ENCODE measurements around the gene FADS2. TPM values are rescaled to one million over a fixed set of nuclear protein-coding genes. Genes with fewer than 3 reads are reported as not detected.

The FADS2 gene
- total RNA-seq, 1 experiment from 2014 or later: 246 TPM

DNA sequence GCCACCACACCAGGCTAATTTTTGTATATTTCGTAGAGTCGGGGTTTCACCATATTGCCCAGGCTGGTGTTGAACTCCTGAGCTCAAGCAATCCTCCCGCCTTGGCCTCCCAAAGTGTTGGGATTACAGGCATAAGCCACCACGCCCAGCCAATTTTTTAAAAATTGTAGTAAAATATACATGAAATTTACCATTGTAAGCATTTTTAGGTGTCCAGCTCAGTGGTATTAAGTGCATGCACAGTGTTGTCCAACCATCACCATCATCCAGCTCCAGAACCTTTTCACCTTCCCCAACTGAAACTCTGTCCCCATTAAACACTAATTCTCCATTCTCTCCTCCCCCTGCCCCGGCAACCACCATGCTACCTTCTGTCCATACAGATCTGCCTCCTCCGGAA lies 54.8 kb downstream of the FADS2 start:
- ChIA-PET POLR2A (ENCODE audit: unreplicated experiment) (no interaction called here), CTCF (no interaction called here)
- Histone ChIP-seq H3K4me2 (ENCODE audit: low read length) (no peak overlapping the region), H3K9me3 (ENCODE audit: low read length) (no peaks in the 10 kb centered on the region), H3K27ac (ENCODE audit: low read length) (no peak overlapping the region), H4K20me1 (ENCODE audit: low read length) (no peaks in the 10 kb centered on the region), H2AFZ (ENCODE audit: low read length) (no peak overlapping the region), H3K4me1 (ENCODE audit: insufficient read depth, low read length) (no peaks in the 10 kb centered on the region), H3K9me2 (replicated peaks; ENCODE audit: low read length) (no peaks in the 10 kb centered on the region), H3F3A (ENCODE audit: low read length, unreplicated experiment) (no peaks in the 10 kb centered on the region), H3K27me3 (ENCODE audit: low read length) (no peaks in the 10 kb centered on the region), H3K4me3 (ENCODE audit: low read length) (no peak overlapping the region), H3K9ac (ENCODE audit: low read length) (no peak overlapping the region), H3K79me2 (ENCODE audit: low read length) (no peaks in the 10 kb centered on the region), H3K36me3 (ENCODE audit: low read depth, low read length) (no peaks in the 10 kb centered on the region)
- BruUV-seq (replicated peaks): no TSS peak
- intact Hi-C loops (cut with micrococcal nuclease): no loop called here
- ATAC-seq (no peak), DNase-seq (no peak)
- TF ChIP-seq EZH2 (IDR thresholded peaks at IDR 0.05; ENCODE audit: low read length, unreplicated experiment): no peak
- TF ChIP-seq EZH2phosphoT487 (IDR thresholded peaks at IDR 0.05; ENCODE audit: borderline replicate concordance, low read length): no peak
- TF ChIP-seq, protein P1, sequence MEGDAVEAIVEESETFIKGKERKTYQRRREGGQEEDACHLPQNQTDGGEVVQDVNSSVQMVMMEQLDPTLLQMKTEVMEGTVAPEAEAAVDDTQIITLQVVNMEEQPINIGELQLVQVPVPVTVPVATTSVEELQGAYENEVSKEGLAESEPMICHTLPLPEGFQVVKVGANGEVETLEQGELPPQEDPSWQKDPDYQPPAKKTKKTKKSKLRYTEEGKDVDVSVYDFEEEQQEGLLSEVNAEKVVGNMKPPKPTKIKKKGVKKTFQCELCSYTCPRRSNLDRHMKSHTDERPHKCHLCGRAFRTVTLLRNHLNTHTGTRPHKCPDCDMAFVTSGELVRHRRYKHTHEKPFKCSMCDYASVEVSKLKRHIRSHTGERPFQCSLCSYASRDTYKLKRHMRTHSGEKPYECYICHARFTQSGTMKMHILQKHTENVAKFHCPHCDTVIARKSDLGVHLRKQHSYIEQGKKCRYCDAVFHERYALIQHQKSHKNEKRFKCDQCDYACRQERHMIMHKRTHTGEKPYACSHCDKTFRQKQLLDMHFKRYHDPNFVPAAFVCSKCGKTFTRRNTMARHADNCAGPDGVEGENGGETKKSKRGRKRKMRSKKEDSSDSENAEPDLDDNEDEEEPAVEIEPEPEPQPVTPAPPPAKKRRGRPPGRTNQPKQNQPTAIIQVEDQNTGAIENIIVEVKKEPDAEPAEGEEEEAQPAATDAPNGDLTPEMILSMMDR (conservative IDR thresholded peaks at IDR 0.05; ENCODE audit: low read depth, low read length): no peak

DNA sequence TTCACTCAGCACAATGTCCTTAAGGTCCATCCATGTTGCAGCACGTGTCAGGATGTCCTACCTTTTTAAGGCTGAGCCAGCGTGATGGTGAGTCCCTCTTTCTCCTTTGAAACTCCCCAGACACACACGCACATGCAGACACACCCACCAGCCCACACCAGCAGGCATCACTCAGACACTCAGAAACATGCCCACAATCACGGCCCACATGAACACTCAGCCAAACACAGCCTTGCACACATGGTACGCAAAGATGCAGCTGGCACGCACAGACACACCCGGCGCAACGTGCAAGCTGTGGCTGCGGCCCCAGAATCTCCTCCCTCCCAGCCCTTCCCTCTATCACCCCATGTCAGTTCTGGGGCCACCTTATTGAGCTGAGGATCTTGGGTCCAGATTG lies 55.2 kb downstream of the FADS2 start:
- Histone ChIP-seq H3K9ac (ENCODE audit: low read length) (no peak overlapping the region), H3K4me2 (ENCODE audit: low read length) (no peak overlapping the region), H3K27ac (ENCODE audit: low read length) (no peak overlapping the region), H3K4me1 (ENCODE audit: insufficient read depth, low read length) (no peaks in the 10 kb centered on the region), H3K36me3 (ENCODE audit: low read depth, low read length) (no peaks in the 10 kb centered on the region), H3K79me2 (ENCODE audit: low read length) (no peaks in the 10 kb centered on the region), H3K9me2 (replicated peaks; ENCODE audit: low read length) (no peaks in the 10 kb centered on the region), H3K27me3 (ENCODE audit: low read length) (no peaks in the 10 kb centered on the region), H3F3A (ENCODE audit: low read length, unreplicated experiment) (no peaks in the 10 kb centered on the region), H3K4me3 (ENCODE audit: low read length) (no peak overlapping the region), H3K9me3 (ENCODE audit: low read length) (no peaks in the 10 kb centered on the region), H2AFZ (ENCODE audit: low read length) (no peak overlapping the region), H4K20me1 (ENCODE audit: low read length) (no peaks in the 10 kb centered on the region)
- ATAC-seq: no peak
- ChIA-PET CTCF (no interaction called here), POLR2A (ENCODE audit: unreplicated experiment) (no interaction called here)
- TF ChIP-seq, protein P1 (conservative IDR thresholded peaks at IDR 0.05; ENCODE audit: low read depth, low read length): no peak
- no peak for TF ChIP-seq EZH2 (IDR thresholded peaks at IDR 0.05; ENCODE audit: low read length, unreplicated experiment)
- no peak for TF ChIP-seq EZH2phosphoT487 (IDR thresholded peaks at IDR 0.05; ENCODE audit: borderline replicate concordance, low read length)
- intact Hi-C loops (cut with micrococcal nuclease): no loop called here
- BruUV-seq (replicated peaks): no TSS peak
- DNase-seq: no peak

DNA sequence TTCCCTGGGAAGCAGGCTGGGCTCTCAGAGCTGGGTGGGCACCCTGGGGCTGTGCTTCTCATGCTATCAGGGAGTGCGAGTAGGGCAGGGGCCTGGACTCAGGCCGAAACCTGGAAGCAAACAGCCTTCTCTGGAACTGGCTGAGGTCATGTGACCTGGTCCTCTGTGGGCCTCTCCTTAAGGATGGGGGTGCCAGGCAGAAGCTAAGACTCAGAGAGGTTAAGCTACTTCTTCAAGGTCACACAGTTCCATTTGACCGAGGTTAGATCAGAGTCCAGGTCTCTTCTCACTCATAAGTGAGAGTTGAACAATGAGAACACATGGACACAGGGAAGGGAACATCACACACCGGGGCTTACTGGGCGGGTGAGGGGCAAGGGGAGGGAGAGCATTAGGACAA lies 55.8 kb downstream of the FADS2 start:
- Histone ChIP-seq H3K9ac (ENCODE audit: low read length) (no peak overlapping the region), H3K9me2 (replicated peaks; ENCODE audit: low read length) (no peaks in the 10 kb centered on the region), H3K27me3 (ENCODE audit: low read length) (no peaks in the 10 kb centered on the region), H3K79me2 (ENCODE audit: low read length) (no peaks in the 10 kb centered on the region), H3K4me3 (ENCODE audit: low read length) (no peak overlapping the region), H3K27ac (ENCODE audit: low read length) (no peak overlapping the region), H3K9me3 (ENCODE audit: low read length) (no peaks in the 10 kb centered on the region), H3K4me1 (ENCODE audit: insufficient read depth, low read length) (no peaks in the 10 kb centered on the region), H3K4me2 (ENCODE audit: low read length) (no peak overlapping the region), H3K36me3 (ENCODE audit: low read depth, low read length) (no peaks in the 10 kb centered on the region), H2AFZ (ENCODE audit: low read length) (no peak overlapping the region), H3F3A (ENCODE audit: low read length, unreplicated experiment) (no peaks in the 10 kb centered on the region), H4K20me1 (ENCODE audit: low read length) (no peaks in the 10 kb centered on the region)
- DNase-seq (no peak), ATAC-seq (no peak)
- no TSS peak for BruUV-seq (replicated peaks)
- TF ChIP-seq EZH2 (IDR thresholded peaks at IDR 0.05; ENCODE audit: low read length, unreplicated experiment): no peak
- TF ChIP-seq, protein P1 (conservative IDR thresholded peaks at IDR 0.05; ENCODE audit: low read depth, low read length): no peak
- TF ChIP-seq EZH2phosphoT487 (IDR thresholded peaks at IDR 0.05; ENCODE audit: borderline replicate concordance, low read length): no peak
- intact Hi-C loops (cut with micrococcal nuclease): no loop called here
- CTCF ChIA-PET: no interaction called here
- POLR2A ChIA-PET (ENCODE audit: unreplicated experiment): no interaction called here
